GM18508 (cell line): ENCODE data around the gene TBXAS1.

Experiments
- ATAC-seq: cut with Tn5 transposase; IDR thresholded peaks from one replicate; pipeline ENCODE4 v1.9.1; 2021; ENCODE audit warnings: moderate number of reproducible peaks; ENCODE audit not compliant: insufficient read depth, unreplicated experiment

The TBXAS1 gene

DNA sequence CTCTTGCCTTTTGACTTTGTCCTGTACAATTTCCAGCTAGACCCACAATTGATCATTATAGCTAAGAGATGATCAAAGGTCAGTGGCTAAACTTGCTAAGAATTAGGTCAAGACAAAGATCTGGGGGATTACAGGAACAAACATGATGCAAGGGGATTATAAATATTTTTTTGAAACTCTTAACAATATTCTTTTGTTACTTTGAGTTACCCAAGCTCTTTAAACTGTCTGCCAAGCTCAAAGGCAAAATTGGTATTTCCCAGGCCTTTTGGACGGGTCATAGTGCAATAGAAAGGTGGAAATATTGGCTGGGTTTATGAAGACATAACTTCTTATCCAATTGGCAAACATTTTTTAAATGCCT, 23.4 kb downstream of the TBXAS1 start:
- no peak for ATAC-seq

DNA sequence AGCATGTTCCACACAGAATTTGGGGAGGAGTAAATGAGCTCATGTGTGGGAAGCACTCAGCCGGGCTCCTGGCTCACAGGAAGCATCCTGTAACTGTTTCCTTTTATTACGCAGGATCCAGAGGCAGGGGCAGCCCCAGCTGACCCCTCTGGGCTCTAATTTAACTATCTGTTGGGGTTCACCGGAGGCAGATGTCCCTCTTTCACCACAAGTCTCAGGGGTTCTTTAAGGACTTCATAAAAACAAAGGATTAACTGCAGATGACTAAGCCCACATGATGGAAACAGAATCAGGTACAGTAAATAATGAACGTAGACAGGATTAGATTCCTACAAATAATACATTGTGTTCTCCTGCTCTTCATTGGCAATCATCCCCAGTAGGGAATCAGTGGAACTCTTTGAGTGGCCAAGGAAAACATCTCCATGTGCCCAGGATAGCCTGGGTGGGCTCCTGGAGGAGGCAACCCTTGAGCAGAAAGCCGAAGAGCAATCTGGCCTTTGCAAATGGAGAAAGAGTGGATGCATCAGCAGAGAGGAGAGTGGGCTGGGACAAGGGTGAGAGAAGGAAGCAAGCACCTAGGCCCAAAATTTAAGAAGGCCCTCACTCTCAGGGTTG, 24.6 kb downstream of the TBXAS1 start:
- ATAC-seq: no peak

DNA sequence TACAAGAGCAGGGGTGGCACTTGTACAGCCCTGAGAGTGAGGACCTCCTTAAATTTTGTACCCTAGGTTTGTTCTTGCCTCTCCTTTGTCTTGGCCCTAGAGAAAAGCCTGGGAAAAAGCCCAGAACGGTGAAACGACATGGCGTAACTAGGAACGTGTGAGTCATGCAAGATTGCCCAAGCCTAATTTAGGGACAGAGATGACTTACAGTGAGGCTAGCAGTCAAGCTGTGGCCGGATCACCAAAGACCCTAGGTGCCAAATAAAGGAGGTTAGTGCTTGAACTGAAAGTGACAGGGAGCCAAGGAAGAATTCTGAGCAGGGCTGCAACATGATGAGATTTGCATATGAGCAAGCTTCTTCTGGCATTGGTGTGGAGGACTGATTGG, 25.1 kb downstream of the TBXAS1 start:
- no peak for ATAC-seq

DNA sequence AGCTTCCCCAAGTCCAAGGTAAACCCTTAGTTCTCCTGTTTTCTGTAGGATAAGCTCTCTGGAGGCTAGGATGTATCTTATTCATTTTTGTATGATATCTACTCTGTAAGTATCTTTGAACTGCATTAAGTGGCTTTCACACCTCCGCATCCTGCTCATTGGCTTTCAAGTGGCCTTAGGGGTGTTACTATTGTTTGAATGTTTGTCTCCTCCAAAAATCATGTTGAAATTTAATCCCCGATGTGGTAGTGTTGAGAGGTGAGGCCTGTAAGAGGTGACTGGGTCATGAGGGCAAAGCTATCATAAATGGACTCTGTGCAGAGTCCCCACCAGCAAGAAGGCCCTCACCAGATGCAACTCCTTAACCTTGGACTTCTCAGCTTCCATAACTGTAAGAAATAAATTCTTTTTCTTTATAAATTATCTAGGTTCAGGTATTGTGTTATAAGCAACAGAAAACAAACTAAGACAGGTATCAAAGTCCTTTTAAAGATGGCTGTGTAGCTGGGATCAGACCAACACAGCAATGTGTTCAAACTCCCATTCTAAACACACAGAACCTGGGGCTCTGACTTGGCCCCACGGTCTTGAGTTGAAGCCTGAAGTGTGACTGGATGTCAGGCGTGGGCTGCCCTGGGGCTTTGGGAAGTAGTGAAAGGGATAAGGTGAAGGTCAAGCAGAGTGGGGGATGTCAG, 25.9 kb downstream of the TBXAS1 start:
- no peak for ATAC-seq

GRCh38 chr7:139855498-139856270, 26.6 kb downstream of the TBXAS1 start:
- no peak for ATAC-seq

DNA sequence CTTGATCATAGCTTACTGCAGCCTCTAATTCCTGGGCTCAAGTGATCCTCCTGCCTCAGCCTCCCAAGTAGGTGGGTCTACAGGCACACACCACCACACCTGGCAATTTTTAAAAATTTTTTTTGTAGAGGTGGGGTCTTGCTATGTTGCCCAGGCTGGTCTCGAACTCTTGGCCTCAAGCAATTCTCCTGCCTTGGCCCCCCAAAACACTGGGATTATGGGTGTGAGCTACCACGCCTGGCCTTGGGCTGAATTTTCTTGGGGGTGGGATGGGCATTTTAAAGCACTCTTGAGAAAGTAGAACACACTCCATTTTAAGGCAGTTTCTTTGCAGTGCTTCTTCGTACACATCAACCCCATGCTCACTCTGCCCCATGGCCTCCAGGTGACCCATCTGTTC, 28.7 kb downstream of the TBXAS1 start:
- no peak for ATAC-seq

DNA sequence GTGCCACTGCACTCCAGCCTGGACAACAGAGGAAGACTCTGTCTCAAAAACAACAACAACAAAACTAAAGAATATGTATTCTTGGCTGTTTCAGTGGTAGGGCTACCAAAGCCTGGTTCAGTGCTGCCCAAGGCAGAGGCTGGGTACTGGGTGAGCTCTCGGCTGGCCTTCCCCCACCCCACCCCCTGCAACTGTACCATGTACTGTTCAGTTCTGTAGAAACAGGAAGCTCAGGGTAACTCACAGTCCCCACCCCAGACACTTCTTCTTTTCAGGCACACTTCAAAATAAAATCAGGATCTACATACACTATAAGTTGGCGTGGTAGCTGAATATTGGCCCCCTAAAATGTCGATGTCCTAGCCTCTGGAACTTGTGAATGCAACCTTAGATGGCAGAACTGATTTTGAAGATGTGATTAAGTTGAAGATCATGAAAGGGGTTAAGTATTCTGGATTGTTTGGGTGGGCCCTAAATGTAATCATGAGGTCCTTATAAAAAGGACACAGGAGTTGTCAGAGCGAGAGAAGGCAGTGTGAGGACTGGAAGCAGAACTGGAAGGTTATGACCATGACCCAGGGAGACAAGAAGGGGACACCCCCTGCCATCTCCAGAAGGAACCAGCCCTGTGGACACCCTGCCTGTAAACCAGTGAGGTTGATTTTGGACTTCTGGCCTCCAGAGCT, 31.2 kb downstream of the TBXAS1 start:
- no peak for ATAC-seq

- ATAC-seq: no peak
Measured at GRCh38 chr7:139861803-139862202, 32.7 kb downstream of the TBXAS1 start.

DNA sequence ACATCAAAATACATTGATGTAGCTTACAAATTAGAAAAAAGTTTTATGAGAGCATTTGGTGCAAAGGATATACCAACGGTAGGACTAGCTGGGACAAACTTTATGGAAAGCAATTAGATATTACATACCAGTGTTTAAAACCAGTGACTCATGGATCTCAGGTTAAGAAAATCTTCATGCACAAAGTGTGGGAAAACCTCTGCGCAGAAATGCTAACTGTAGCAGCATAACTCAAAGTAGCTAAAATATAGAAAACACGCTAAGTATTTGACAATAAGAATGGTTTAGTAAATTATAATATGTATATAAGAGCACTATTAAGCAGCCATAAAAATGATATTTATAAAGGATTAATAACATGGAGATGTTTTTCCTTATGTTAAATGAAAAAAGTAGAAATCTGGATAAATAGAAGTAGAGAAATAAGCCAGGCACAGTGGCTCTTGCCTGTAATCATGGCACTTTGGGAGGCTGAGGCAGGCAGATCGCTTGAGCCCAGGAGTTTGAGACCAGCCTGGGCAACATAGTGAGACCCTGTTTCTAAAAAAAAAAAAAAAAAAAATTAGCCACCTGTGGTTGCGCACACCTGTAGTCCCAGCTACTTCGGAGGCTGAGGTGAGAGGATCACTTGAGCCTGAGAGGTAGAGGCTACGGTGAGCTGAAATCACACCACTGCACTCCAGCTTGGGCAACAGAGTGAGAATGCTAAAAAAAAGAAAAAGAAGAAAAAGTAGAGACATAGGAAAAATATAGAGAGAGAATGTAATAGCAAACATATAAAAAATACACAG, 37.2 kb downstream of the TBXAS1 start:
- no peak for ATAC-seq

- ATAC-seq: no peak
Measured at GRCh38 chr7:139867847-139868246, 38.8 kb downstream of the TBXAS1 start.

- no peak for ATAC-seq
Measured at GRCh38 chr7:139869886-139870285, 40.8 kb downstream of the TBXAS1 start.

GRCh38 chr7:139870380-139870779, 41.3 kb downstream of the TBXAS1 start:
- ATAC-seq: no peak

- ATAC-seq: no peak
Measured at GRCh38 chr7:139871331-139871730, 42.3 kb downstream of the TBXAS1 start.

- ATAC-seq: no peak
Measured at GRCh38 chr7:139871820-139872219, 42.8 kb downstream of the TBXAS1 start.

- no peak for ATAC-seq
Measured at GRCh38 chr7:139873593-139874301, 44.7 kb downstream of the TBXAS1 start.

GRCh38 chr7:139874302-139874629, 45.2 kb downstream of the TBXAS1 start:
- ATAC-seq: no peak

DNA sequence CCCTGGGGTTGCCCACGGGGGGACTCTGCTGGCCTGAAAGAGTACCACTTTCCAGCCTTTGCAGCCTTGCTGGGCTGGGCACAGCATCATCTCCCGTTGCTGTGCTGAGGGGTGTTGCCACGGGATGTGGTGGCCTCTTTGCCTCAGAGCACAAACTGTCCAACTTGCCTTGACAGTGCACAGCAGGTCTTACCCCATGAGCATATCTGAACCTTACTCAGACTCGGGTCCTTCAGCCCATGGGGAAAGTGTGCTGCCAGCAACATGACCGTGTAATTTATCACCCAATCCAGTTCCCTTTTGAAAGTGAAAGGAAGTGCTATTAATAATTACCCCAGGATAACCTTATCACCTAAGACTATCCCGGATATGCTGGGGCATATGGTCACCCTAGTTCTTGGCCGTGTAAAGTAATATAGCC, 46.8 kb downstream of the TBXAS1 start:
- ATAC-seq: peak; percentile 84

GRCh38 chr7:139876622-139877283, 47.7 kb downstream of the TBXAS1 start:
- ATAC-seq: no peak

GRCh38 chr7:139883814-139884213, 54.8 kb downstream of the TBXAS1 start:
- ATAC-seq: no peak
